ENCODE results near the gene TOR3A.

TOR3A gene

GRCh38 chr1:179082333-179082998 is 596 bp downstream of the TOR3A start:
- Histone ChIP-seq H3K36me3 (peaks cover 36% of the 10 kb centered on the region), H3K4me3 (ENCODE audit: low read depth, low read length) (peak overlapping the region; percentile 86), H3K27me3 (ENCODE audit: insufficient read depth, low read depth, severe bottlenecking) (no peaks in the 10 kb centered on the region), H3K9me3 (ENCODE audit: severe bottlenecking) (no peaks in the 10 kb centered on the region), H3K27ac (peak overlapping the region; percentile 92)
- TF ChIP-seq CTCF (IDR thresholded peaks at IDR 0.05; ENCODE audit: low read depth, low read length): no peak
- peak; percentile 61 for DNase-seq

GRCh38 chr1:179082999-179083335 is 1.1 kb downstream of the TOR3A start:
- no peak for DNase-seq
- Histone ChIP-seq H3K27me3 (ENCODE audit: insufficient read depth, low read depth, severe bottlenecking) (no peaks in the 10 kb centered on the region), H3K27ac (peak overlapping the region; percentile 92), H3K36me3 (peaks cover 41% of the 10 kb centered on the region), H3K9me3 (ENCODE audit: severe bottlenecking) (no peaks in the 10 kb centered on the region), H3K4me3 (ENCODE audit: low read depth, low read length) (peak overlapping the region; percentile 86)
- no peak for TF ChIP-seq CTCF (IDR thresholded peaks at IDR 0.05; ENCODE audit: low read depth, low read length)

- TF ChIP-seq CTCF (IDR thresholded peaks at IDR 0.05; ENCODE audit: low read depth, low read length): no peak
- no peak for DNase-seq
- no peaks in the 10 kb centered on the region for H3K9me3 ChIP-seq (ENCODE audit: severe bottlenecking)
- no peak overlapping the region for H3K4me3 ChIP-seq (ENCODE audit: low read depth, low read length)
- H3K27ac ChIP-seq: no peak overlapping the region
- H3K27me3 ChIP-seq (ENCODE audit: insufficient read depth, low read depth, severe bottlenecking): no peaks in the 10 kb centered on the region
- peaks cover 47% of the 10 kb centered on the region for H3K36me3 ChIP-seq
These were observed 1.7 kb downstream of the TOR3A start for GRCh38 chr1:179083533-179083932.

GRCh38 chr1:179087665-179088064 is 5.8 kb downstream of the TOR3A start:
- H3K4me3 ChIP-seq (ENCODE audit: low read depth, low read length): no peak overlapping the region
- H3K27ac ChIP-seq: no peak overlapping the region; the same call in 1 of the 2 replicates

GRCh38 chr1:179089827-179090482 is 8.1 kb downstream of the TOR3A start:
- H3K36me3 ChIP-seq: peaks cover 93% of the 10 kb centered on the region
- H3K27ac ChIP-seq: peak overlapping the region; percentile 66

More at GRCh38 chr1:179087665-179088064, 5.8 kb downstream of the TOR3A start:
- TF ChIP-seq CTCF (IDR thresholded peaks at IDR 0.05; ENCODE audit: low read depth, low read length): no peak
- Histone ChIP-seq H3K9me3 (ENCODE audit: severe bottlenecking) (no peaks in the 10 kb centered on the region), H3K27me3 (ENCODE audit: insufficient read depth, low read depth, severe bottlenecking) (no peaks in the 10 kb centered on the region), H3K36me3 (peaks cover 83% of the 10 kb centered on the region)
- DNase-seq: peak; percentile 58

More at GRCh38 chr1:179089827-179090482, 8.1 kb downstream of the TOR3A start:
- no peak overlapping the region for H3K4me3 ChIP-seq (ENCODE audit: low read depth, low read length)
- no peak for DNase-seq
- no peaks in the 10 kb centered on the region for H3K27me3 ChIP-seq (ENCODE audit: insufficient read depth, low read depth, severe bottlenecking)
- TF ChIP-seq CTCF (IDR thresholded peaks at IDR 0.05; ENCODE audit: low read depth, low read length): no peak
- H3K9me3 ChIP-seq (ENCODE audit: severe bottlenecking): no peaks in the 10 kb centered on the region
